HG03378 (cell line): ENCODE measurements around the gene CBLN3.

Source experiments
- ATAC-seq: cut with Tn5 transposase; IDR thresholded peaks from one replicate; pipeline ENCODE4 v1.9.1; 2021; ENCODE audit warnings: mild to moderate bottlenecking, moderate library complexity; ENCODE audit not compliant: unreplicated experiment

CBLN3 gene

GRCh38 chr14:24385524-24385923 is 43.9 kb downstream of the CBLN3 start:
- no peak for ATAC-seq

- no peak for ATAC-seq
Observed at GRCh38 chr14:24384169-24384568, 45.3 kb downstream of the CBLN3 start.

DNA sequence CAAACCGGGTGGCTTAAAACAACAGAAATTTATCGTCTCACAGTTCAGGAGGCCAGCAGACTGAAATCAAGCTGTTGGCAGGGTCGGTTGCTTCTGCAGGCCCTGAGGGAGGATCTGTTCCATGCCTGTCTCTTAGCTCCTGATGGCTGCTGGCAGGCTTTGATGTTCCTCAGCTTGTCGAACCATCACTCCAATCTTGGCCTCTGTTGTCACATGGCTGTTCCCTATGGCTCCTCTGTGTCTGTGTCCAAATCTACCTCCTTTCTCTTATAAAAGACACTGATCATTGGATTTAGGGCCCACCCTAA is 47.5 kb downstream of the CBLN3 start:
- ATAC-seq = no peak

GRCh38 chr14:24381363-24382063 is 48.0 kb downstream of the CBLN3 start:
- ATAC-seq = no peak

- no peak for ATAC-seq
Observed at GRCh38 chr14:24379907-24380730, 49.3 kb downstream of the CBLN3 start.

GRCh38 chr14:24378981-24379906 is 50.2 kb downstream of the CBLN3 start:
- no peak for ATAC-seq

- no peak for ATAC-seq
Observed at GRCh38 chr14:24378327-24378726, 51.1 kb downstream of the CBLN3 start.

- no peak for ATAC-seq
Observed at GRCh38 chr14:24377657-24378056, 51.8 kb downstream of the CBLN3 start.

DNA sequence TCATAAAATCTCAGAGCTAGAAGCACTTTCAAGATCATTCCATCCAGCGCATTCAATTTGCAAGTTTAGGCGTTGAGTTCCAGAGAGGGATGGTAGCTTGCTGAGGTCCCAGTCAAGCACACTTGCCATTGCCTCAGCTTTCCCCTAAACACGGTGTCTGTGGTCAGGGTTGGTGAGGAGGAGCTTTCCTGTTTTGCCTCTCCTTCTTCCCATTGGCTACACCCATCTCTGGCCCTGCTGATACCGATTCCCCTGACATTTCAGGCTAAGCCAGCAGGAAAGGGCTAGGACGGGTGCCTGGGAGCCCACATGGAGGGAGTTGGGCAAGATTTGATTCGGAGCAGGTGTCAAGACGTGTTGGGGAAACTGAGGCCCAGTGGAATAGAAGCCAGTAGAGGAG is 52.3 kb downstream of the CBLN3 start:
- no peak for ATAC-seq
